ENCODE data around the gene IL22RA1.

IL22RA1 gene

GRCh38 chr1:24093732-24094131, 49.2 kb downstream of the IL22RA1 start:
- H3K9me3 ChIP-seq (ENCODE audit: control insufficient read depth, low read length), result no peaks in the 10 kb centered on the region
- DNase-seq (ENCODE audit: low read depth), result no peak

GRCh38 chr1:24092979-24093378, 50.0 kb downstream of the IL22RA1 start:
- peaks cover 28% of the 10 kb centered on the region for H3K27me3 ChIP-seq (replicated peaks; ENCODE audit: control insufficient read depth, insufficient read depth, low read length)
- H3K36me3 ChIP-seq (ENCODE audit: control insufficient read depth, insufficient read depth, low read length, severe bottlenecking), result no peaks in the 10 kb centered on the region
- H3K9me3 ChIP-seq (ENCODE audit: control insufficient read depth, low read length), result no peaks in the 10 kb centered on the region
- no peak overlapping the region for H3K9ac ChIP-seq (ENCODE audit: low read length)
- no peak for DNase-seq (ENCODE audit: low read depth)
- H3K4me3 ChIP-seq (ENCODE audit: low read length), result no peak overlapping the region
- no peaks in the 10 kb centered on the region for H3K4me1 ChIP-seq (ENCODE audit: control insufficient read depth, insufficient read depth, low read length)

More at GRCh38 chr1:24093732-24094131, 49.2 kb downstream of the IL22RA1 start:
- H3K9ac ChIP-seq (ENCODE audit: low read length), result no peak overlapping the region
- peaks cover 23% of the 10 kb centered on the region for H3K27me3 ChIP-seq (replicated peaks; ENCODE audit: control insufficient read depth, insufficient read depth, low read length)
- H3K4me3 ChIP-seq (ENCODE audit: low read length), result no peak overlapping the region
- no peaks in the 10 kb centered on the region for H3K4me1 ChIP-seq (ENCODE audit: control insufficient read depth, insufficient read depth, low read length)
- no peaks in the 10 kb centered on the region for H3K36me3 ChIP-seq (ENCODE audit: control insufficient read depth, insufficient read depth, low read length, severe bottlenecking)

GRCh38 chr1:24091971-24092482, 50.9 kb downstream of the IL22RA1 start:
- no peaks in the 10 kb centered on the region for H3K4me1 ChIP-seq (ENCODE audit: control insufficient read depth, insufficient read depth, low read length)
- no peak overlapping the region for H3K9ac ChIP-seq (ENCODE audit: low read length)
- no peak overlapping the region for H3K4me3 ChIP-seq (ENCODE audit: low read length)
- H3K9me3 ChIP-seq (ENCODE audit: control insufficient read depth, low read length), result no peaks in the 10 kb centered on the region
- H3K36me3 ChIP-seq (ENCODE audit: control insufficient read depth, insufficient read depth, low read length, severe bottlenecking), result no peaks in the 10 kb centered on the region
- DNase-seq (ENCODE audit: low read depth), result no peak
- H3K27me3 ChIP-seq (replicated peaks; ENCODE audit: control insufficient read depth, insufficient read depth, low read length), result peaks cover 28% of the 10 kb centered on the region

- Histone ChIP-seq H3K36me3 (ENCODE audit: control insufficient read depth, insufficient read depth, low read length, severe bottlenecking) (no peaks in the 10 kb centered on the region), H3K9me3 (ENCODE audit: control insufficient read depth, low read length) (no peaks in the 10 kb centered on the region), H3K9ac (ENCODE audit: low read length) (no peak overlapping the region), H3K4me1 (ENCODE audit: control insufficient read depth, insufficient read depth, low read length) (no peaks in the 10 kb centered on the region), H3K4me3 (ENCODE audit: low read length) (no peak overlapping the region), H3K27me3 (replicated peaks; ENCODE audit: control insufficient read depth, insufficient read depth, low read length) (peaks cover 22% of the 10 kb centered on the region)
- no peak for DNase-seq (ENCODE audit: low read depth)
Observed at GRCh38 chr1:24090736-24091135, 52.2 kb downstream of the IL22RA1 start.

GRCh38 chr1:24089743-24090555, 53.0 kb downstream of the IL22RA1 start:
- H3K4me1 ChIP-seq (ENCODE audit: control insufficient read depth, insufficient read depth, low read length), result no peaks in the 10 kb centered on the region
- H3K36me3 ChIP-seq (ENCODE audit: control insufficient read depth, insufficient read depth, low read length, severe bottlenecking), result no peaks in the 10 kb centered on the region
- H3K27me3 ChIP-seq (replicated peaks; ENCODE audit: control insufficient read depth, insufficient read depth, low read length), result peaks cover 16% of the 10 kb centered on the region
- no peaks in the 10 kb centered on the region for H3K9me3 ChIP-seq (ENCODE audit: control insufficient read depth, low read length)
- H3K9ac ChIP-seq (ENCODE audit: low read length), result no peak overlapping the region
- H3K4me3 ChIP-seq (ENCODE audit: low read length), result no peak overlapping the region
- DNase-seq (ENCODE audit: low read depth), result no peak

- no peaks in the 10 kb centered on the region for H3K36me3 ChIP-seq (ENCODE audit: control insufficient read depth, insufficient read depth, low read length, severe bottlenecking)
- H3K4me1 ChIP-seq (ENCODE audit: control insufficient read depth, insufficient read depth, low read length), result no peaks in the 10 kb centered on the region
- H3K27me3 ChIP-seq (replicated peaks; ENCODE audit: control insufficient read depth, insufficient read depth, low read length), result peaks cover 10% of the 10 kb centered on the region
- H3K9me3 ChIP-seq (ENCODE audit: control insufficient read depth, low read length), result no peaks in the 10 kb centered on the region
- DNase-seq (ENCODE audit: low read depth), result no peak
- no peak overlapping the region for H3K4me3 ChIP-seq (ENCODE audit: low read length)
- H3K9ac ChIP-seq (ENCODE audit: low read length), result no peak overlapping the region
Observed at GRCh38 chr1:24089027-24089742, 53.8 kb downstream of the IL22RA1 start.

GRCh38 chr1:24086466-24086865, 56.5 kb downstream of the IL22RA1 start:
- Histone ChIP-seq H3K9me3 (ENCODE audit: control insufficient read depth, low read length) (no peaks in the 10 kb centered on the region), H3K36me3 (ENCODE audit: control insufficient read depth, insufficient read depth, low read length, severe bottlenecking) (no peaks in the 10 kb centered on the region), H3K27me3 (replicated peaks; ENCODE audit: control insufficient read depth, insufficient read depth, low read length) (peaks cover 30% of the 10 kb centered on the region), H3K9ac (ENCODE audit: low read length) (no peak overlapping the region), H3K4me3 (ENCODE audit: low read length) (no peak overlapping the region), H3K4me1 (ENCODE audit: control insufficient read depth, insufficient read depth, low read length) (no peaks in the 10 kb centered on the region)
- no peak for DNase-seq (ENCODE audit: low read depth)

GRCh38 chr1:24085546-24085945, 57.4 kb downstream of the IL22RA1 start:
- H3K36me3 ChIP-seq (ENCODE audit: control insufficient read depth, insufficient read depth, low read length, severe bottlenecking), result no peaks in the 10 kb centered on the region

GRCh38 chr1:24085007-24085406, 57.9 kb downstream of the IL22RA1 start:
- Histone ChIP-seq H3K4me3 (ENCODE audit: low read length) (no peak overlapping the region), H3K27me3 (replicated peaks; ENCODE audit: control insufficient read depth, insufficient read depth, low read length) (peaks cover 30% of the 10 kb centered on the region), H3K4me1 (ENCODE audit: control insufficient read depth, insufficient read depth, low read length) (no peaks in the 10 kb centered on the region), H3K9ac (ENCODE audit: low read length) (no peak overlapping the region), H3K36me3 (ENCODE audit: control insufficient read depth, insufficient read depth, low read length, severe bottlenecking) (no peaks in the 10 kb centered on the region), H3K9me3 (ENCODE audit: control insufficient read depth, low read length) (no peaks in the 10 kb centered on the region)
- no peak for DNase-seq (ENCODE audit: low read depth)

More at GRCh38 chr1:24085546-24085945, 57.4 kb downstream of the IL22RA1 start:
- Histone ChIP-seq H3K9ac (ENCODE audit: low read length) (no peak overlapping the region), H3K4me1 (ENCODE audit: control insufficient read depth, insufficient read depth, low read length) (no peaks in the 10 kb centered on the region), H3K4me3 (ENCODE audit: low read length) (no peak overlapping the region), H3K9me3 (ENCODE audit: control insufficient read depth, low read length) (no peaks in the 10 kb centered on the region), H3K27me3 (replicated peaks; ENCODE audit: control insufficient read depth, insufficient read depth, low read length) (peaks cover 30% of the 10 kb centered on the region)
- peak; percentile 72 for DNase-seq (ENCODE audit: low read depth)

- Histone ChIP-seq H3K4me1 (ENCODE audit: control insufficient read depth, insufficient read depth, low read length) (no peaks in the 10 kb centered on the region), H3K36me3 (ENCODE audit: control insufficient read depth, insufficient read depth, low read length, severe bottlenecking) (no peaks in the 10 kb centered on the region), H3K27me3 (replicated peaks; ENCODE audit: control insufficient read depth, insufficient read depth, low read length) (peaks cover 27% of the 10 kb centered on the region), H3K4me3 (ENCODE audit: low read length) (no peak overlapping the region), H3K9ac (ENCODE audit: low read length) (no peak overlapping the region), H3K9me3 (ENCODE audit: control insufficient read depth, low read length) (no peaks in the 10 kb centered on the region)
- DNase-seq (ENCODE audit: low read depth), result no peak
Observed at GRCh38 chr1:24084050-24084449, 58.9 kb downstream of the IL22RA1 start.

GRCh38 chr1:24082372-24082771, 60.6 kb downstream of the IL22RA1 start:
- Histone ChIP-seq H3K9me3 (ENCODE audit: control insufficient read depth, low read length) (no peaks in the 10 kb centered on the region), H3K4me3 (ENCODE audit: low read length) (no peak overlapping the region), H3K27me3 (replicated peaks; ENCODE audit: control insufficient read depth, insufficient read depth, low read length) (peaks cover 19% of the 10 kb centered on the region), H3K36me3 (ENCODE audit: control insufficient read depth, insufficient read depth, low read length, severe bottlenecking) (no peaks in the 10 kb centered on the region), H3K4me1 (ENCODE audit: control insufficient read depth, insufficient read depth, low read length) (no peaks in the 10 kb centered on the region), H3K9ac (ENCODE audit: low read length) (no peak overlapping the region)
- no peak for DNase-seq (ENCODE audit: low read depth)
